Endothelial cell of umbilical vein (primary cell): Measurements from ENCODE around the gene ATP5IF1. TPM values are rescaled to one million over a fixed set of nuclear protein-coding genes. Genes with fewer than 3 reads are reported as not detected.

ENCODE experiments used
- BruUV-seq: library from RNA; stranded (reverse); fragments of 400-500 nt; replicated peaks from 2 replicates; lab custom pipeline; 2021; lab: Mats Ljungman, UMichigan
- CTCF ChIA-PET: fragments of 300-600, 350-600 bp; sonication (Branson Sonifier 250); formaldehyde crosslinking; loops from one replicate; lab custom pipeline; 2021; ENCODE audit warnings: antibody characterized with exemption, inconsistent platforms; lab: Charles Lee
- POLR2A ChIA-PET: fragments of 300-600, 350-600 bp; sonication (Branson Sonifier 250); formaldehyde crosslinking; loops from one replicate; lab custom pipeline; 2021; ENCODE audit warnings: antibody characterized with exemption, inconsistent platforms; lab: Charles Lee
- DNase-seq: peaks from one replicate; pipeline ENCODE4 v3.0.0-alpha.2; 2011; ENCODE audit warnings: low read depth, low spot score
- FAIRE-seq: peaks from 2 replicates; lab custom pipeline; 2011; peaks lifted over from hg19 to GRCh38; lab: Jason Lieb, UNC
- H2AFZ ChIP-seq: 2 replicates; pipeline ENCODE4 v1.6.0; 2012; ENCODE audit warnings: low read depth, low read length, control low read depth, inconsistent platforms
- H3K27ac ChIP-seq: 2 replicates; pipeline ENCODE4 v1.5.1; 2011; ENCODE audit warnings: low read depth, mild to moderate bottlenecking, control low read depth, low read length, moderate library complexity; ENCODE audit not compliant: insufficient read depth
- H3K27me3 ChIP-seq, 2 experiments: 2 replicates each; pipeline versions ENCODE4 v1.6.0 to v1.6.1; 2011; ENCODE audit warnings: low read length in 2 of 2, mixed read lengths in 1 of 2; ENCODE audit not compliant: control insufficient read depth in 2 of 2, insufficient read depth in 2 of 2
- H3K36me3 ChIP-seq, 2 experiments: 2 replicates in 1 of 2; 3 replicates in 1 of 2; pipeline ENCODE4 v1.5.1; 2011; ENCODE audit warnings: low read length in 2 of 2, mild to moderate bottlenecking in 1 of 2, moderate library complexity in 1 of 2; ENCODE audit not compliant: control insufficient read depth in 2 of 2, insufficient read depth in 2 of 2; ENCODE audit errors: extremely low read depth in 1 of 2
- H3K4me1 ChIP-seq: 3 replicates; pipeline ENCODE4 v1.5.1; 2011; ENCODE audit warnings: mild to moderate bottlenecking, low read length; ENCODE audit not compliant: control insufficient read depth, insufficient read depth; ENCODE audit errors: extremely low read depth
- H3K4me2 ChIP-seq: 2 replicates; pipeline ENCODE4 v1.6.1; 2011; ENCODE audit warnings: low read length, control low read depth, mixed read lengths; ENCODE audit not compliant: insufficient read depth
- H3K4me3 ChIP-seq, 3 experiments: fragments of 200-600 bp in 1 of 3; sonication (generic), shearing (Covaris generic) in 1 of 3; replicated peaks in 1 of 3; 2 replicates each; pipeline ENCODE4 v1.5.1; 2011 to 2016; ENCODE audit warnings: control low read depth in 3 of 3, low read length in 3 of 3, mild to moderate bottlenecking in 2 of 3, inconsistent platforms in 1 of 3, low read depth in 1 of 3, moderate library complexity in 1 of 3; ENCODE audit not compliant: insufficient read depth in 1 of 3
- H3K79me2 ChIP-seq: 2 replicates; pipeline ENCODE4 v1.6.0; 2012; ENCODE audit warnings: low read length, inconsistent platforms; ENCODE audit not compliant: control insufficient read depth, insufficient read depth
- H3K9ac ChIP-seq: replicated peaks from 2 replicates; pipeline ENCODE3; 2011; ENCODE audit warnings: low read length, control low read depth; ENCODE audit not compliant: insufficient read depth; ENCODE audit errors: extremely low read depth
- H3K9me1 ChIP-seq: replicated peaks from 3 replicates; pipeline ENCODE4 v1.6.0; 2011; ENCODE audit warnings: mild to moderate bottlenecking, low read length; ENCODE audit not compliant: control insufficient read depth, insufficient read depth; ENCODE audit errors: extremely low read depth
- H3K9me3 ChIP-seq: replicated peaks from 2 replicates; pipeline ENCODE4 v1.5.1; 2012; ENCODE audit warnings: low read length, inconsistent platforms; ENCODE audit not compliant: control insufficient read depth, insufficient read depth
- H4K20me1 ChIP-seq: replicated peaks from 2 replicates; pipeline ENCODE3; 2011; ENCODE audit warnings: mild to moderate bottlenecking, low read length; ENCODE audit not compliant: control insufficient read depth, insufficient read depth; ENCODE audit errors: extremely low read depth
- EZH2 ChIP-seq: IDR thresholded peaks from 2 replicates; pipeline ENCODE4 v1.6.1; 2012; ENCODE audit warnings: borderline replicate concordance, low read depth, mild to moderate bottlenecking, moderate library complexity, low read length, inconsistent platforms; ENCODE audit not compliant: severe bottlenecking
- FOS ChIP-seq: IDR thresholded peaks from 2 replicates; pipeline ENCODE4 v1.6.1; 2011; ENCODE audit warnings: mild to moderate bottlenecking, low read length, moderate library complexity, borderline replicate concordance; ENCODE audit not compliant: insufficient read depth
- GATA2 ChIP-seq: IDR thresholded peaks from 2 replicates; pipeline ENCODE4 v1.7.0; 2011; ENCODE audit warnings: low read depth, mild to moderate bottlenecking, moderate library complexity, mixed read lengths, low read length; ENCODE audit not compliant: insufficient read length, insufficient read depth
- POLR2A ChIP-seq: IDR thresholded peaks from 2 replicates; pipeline ENCODE4 v1.6.1; 2012; ENCODE audit warnings: low read depth, mild to moderate bottlenecking, control low read depth, low read length
- POLR2AphosphoS5 ChIP-seq: IDR thresholded peaks from 2 replicates; pipeline ENCODE4 v1.6.1; 2012; ENCODE audit warnings: low read depth, mild to moderate bottlenecking, control low read depth, low read length, moderate library complexity; ENCODE audit not compliant: insufficient read depth
- dilution Hi-C: fragments of 300-500 bp; cut with MboI; formaldehyde crosslinking; loops from one replicate; pipeline ENCODE4 v1.15.0; 2019; ENCODE audit warnings: low sequenced_read_pairs; ENCODE audit not compliant: extremely low pct_ligation_motif_present
- intact Hi-C: fragments of 100-400 bp; cut with micrococcal nuclease; formaldehyde crosslinking; loops from one replicate; pipeline ENCODE4 v1.10.0; 2022
- polyA plus RNA-seq, 4 experiments: library from polyadenylated mRNA; depleted of rRNA in 3 of 4; stranded (reverse) in 3 of 4; unstranded in 1 of 4; fragments of >200 nt; gene quantifications; 2 replicates each; pipeline versions ENCODE4 v1.2.1 to v1.2.3, GENCODE V29; 2011 to 2012; ENCODE audit warnings: missing spikeins in 1 of 4
- total RNA-seq: library from RNA; stranded (reverse); gene quantifications from 2 replicates; pipeline ENCODE4 v1.2.3, GENCODE V29; 2021

ATP5IF1 gene
- total and polyA plus RNA-seq, 2 donors (not counting 3 experiments of a cell fraction or from before 2014, with no cell fraction given), result 133 to 243 TPM

DNA sequence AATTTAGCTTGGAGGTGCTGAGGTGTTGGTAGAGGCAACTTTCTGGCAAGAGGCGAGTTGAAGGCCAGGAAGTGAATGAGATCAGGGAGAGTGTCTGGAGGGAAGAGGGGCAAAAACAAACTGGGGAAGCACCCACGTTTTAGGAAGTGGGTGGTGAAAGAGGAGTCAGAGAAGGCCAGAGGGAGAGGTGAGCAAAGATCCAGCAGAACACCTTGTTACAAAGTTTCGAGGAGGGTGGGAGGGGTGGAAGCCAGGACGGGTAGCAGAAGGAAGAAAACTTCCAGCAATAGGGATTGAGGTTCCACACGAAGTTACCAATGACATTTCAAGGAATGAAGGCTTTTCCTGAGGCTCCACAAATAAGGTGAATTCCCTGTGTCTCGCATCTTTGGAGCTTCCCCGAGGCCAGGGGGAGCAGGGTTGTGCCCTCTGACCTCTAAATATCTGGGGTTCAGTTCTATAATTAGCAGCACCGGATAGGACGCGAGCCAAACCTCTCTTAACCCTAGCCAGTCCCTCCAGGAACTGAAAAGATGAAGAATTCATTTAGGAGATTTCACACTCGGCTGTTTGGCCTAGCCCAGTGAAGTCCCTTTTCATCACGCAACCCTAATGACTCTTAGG, 22.8 kb downstream of the ATP5IF1 start:
- dilution Hi-C loops (loop anchor here (25.0 kb wide), 1 partner anchor 354 kb away; no protein-coding TSS in a partner anchor), intact Hi-C loops (loop anchor here (1.0 to 2.0 kb wide), 3 partner anchors 10 to 70 kb away; partner anchors contain the start of genes DNAJC8 and MED18)
- Histone ChIP-seq H2AFZ (peak overlapping the region; percentile 84), H3K9me1 (no peaks in the 10 kb centered on the region), H3K4me1 (peaks cover 12% of the 10 kb centered on the region), H3K4me2 (peak overlapping the region; percentile 77), H3K79me2 (peaks cover 37% of the 10 kb centered on the region), H3K27ac (peak overlapping the region; percentile 6), H3K9me3 (no peaks in the 10 kb centered on the region), H4K20me1 (peaks cover 7% of the 10 kb centered on the region), H3K27me3 (peaks cover 0 to 3% of the 10 kb centered on the region in 2 experiments), H3K9ac (no peak overlapping the region), H3K36me3 (no peaks in the 10 kb centered on the region), H3K4me3 (no peak overlapping the region)
- TF ChIP-seq POLR2AphosphoS5 (no peak), EZH2 (no peak), GATA2 (no peak)
- CTCF ChIA-PET, result interaction anchor here (1.0 to 6.1 kb wide), 4 partner anchors 10 to 101 kb away, joined by 3 to 73 read pairs (median 4); partner anchors contain the start of gene MED18
- DNase-seq (no peak), FAIRE-seq (no peak)
- BruUV-seq, result no TSS peak
- POLR2A ChIA-PET, result interaction anchor here (0.8 to 1.5 kb wide), 3 partner anchors 10 to 323 kb away, joined by 3 to 7 read pairs (median 4); no protein-coding TSS in a partner anchor

DNA sequence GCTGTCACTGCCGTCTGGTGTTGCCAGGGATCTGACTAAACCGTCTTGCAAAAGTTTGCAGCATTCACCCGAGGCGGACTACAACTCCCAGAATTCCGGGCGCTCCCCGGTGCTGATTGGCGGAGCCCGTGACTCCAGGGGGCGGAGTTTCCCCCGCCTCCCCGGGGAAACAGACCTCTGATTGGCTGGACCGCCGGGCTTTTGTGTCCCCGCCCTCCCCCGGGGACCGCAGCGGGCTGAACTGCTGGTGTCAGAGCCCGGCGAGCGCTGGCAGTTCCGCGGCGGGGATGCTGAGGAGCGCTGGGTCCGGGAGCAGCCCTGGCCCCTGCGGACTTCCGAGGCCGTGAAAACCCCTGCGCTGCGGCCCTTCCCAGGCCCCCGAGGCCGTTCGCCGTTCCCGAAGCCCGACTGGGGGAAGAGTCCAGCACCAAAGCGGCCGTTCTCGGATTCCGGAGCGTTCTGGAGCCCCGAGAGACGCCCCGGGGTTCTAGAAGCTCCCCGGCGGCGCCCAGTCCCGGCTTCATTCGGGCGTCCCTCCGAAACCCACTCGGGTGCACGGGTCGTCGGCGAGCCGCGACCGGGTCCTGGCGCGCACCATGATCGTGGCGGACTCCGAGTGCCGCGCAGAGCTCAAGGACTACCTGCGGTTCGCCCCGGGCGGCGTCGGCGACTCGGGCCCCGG, 23.5 kb downstream of the ATP5IF1 start, which contains the start of gene SESN2:
Gene SESN2, plus strand, starts transcription at position 267 of the 682 bp plus-strand sequence. Its CDS starts 330 bp downstream, at position 597.
- Histone ChIP-seq H3K9me3 (no peaks in the 10 kb centered on the region), H3K9ac (peak within 1 kb of the TSS; percentile 65), H2AFZ (peak within 1 kb of the TSS; percentile 84), H3K9me1 (no peaks in the 10 kb centered on the region), H3K4me3 (peak within 1 kb of the TSS; percentile 77 to 98 (median 80)), H3K4me2 (peak within 1 kb of the TSS; percentile 77), H4K20me1 (peaks cover 7% of the 10 kb centered on the region), H3K79me2 (peaks cover 40% of the 10 kb centered on the region), H3K27me3 (peaks cover 0 to 3% of the 10 kb centered on the region in 2 experiments), H3K27ac (peak within 1 kb of the TSS; percentile 34), H3K4me1 (peaks cover 12% of the 10 kb centered on the region), H3K36me3 (no peaks in the 10 kb centered on the region)
- FAIRE-seq (peak; percentile 97), DNase-seq (peak; percentile 98)
- ChIA-PET CTCF (interaction anchor here (1.7 to 6.1 kb wide), 2 partner anchors 10 to 70 kb away, joined by 7 to 73 read pairs; partner anchors contain the start of gene MED18), POLR2A (interaction anchor here (0.6 to 2.1 kb wide), 8 partner anchors 11 to 322 kb away, joined by 3 to 13 read pairs (median 5); partner anchors contain the start of genes ATP5IF1 and TRNAU1AP)
- dilution Hi-C loops (loop anchor here (25.0 kb wide), 1 partner anchor 353 kb away; no protein-coding TSS in a partner anchor), intact Hi-C loops (loop anchor here (1.0 to 2.0 kb wide), 3 partner anchors 11 to 69 kb away; partner anchors contain the start of genes DNAJC8 and MED18)
- TSS peak; percentile 51 for BruUV-seq
- TF ChIP-seq FOS, result no peak
- TF ChIP-seq POLR2AphosphoS5, result peak; percentile 96
- peak; percentile 98 for TF ChIP-seq POLR2A
